GM12878 (cell line): ENCODE data around the gene DNAI2. TPM values are rescaled to one million over a fixed set of nuclear protein-coding genes. Genes with fewer than 3 reads are reported as not detected.

Source experiments
- ATAC-seq: fragments of 200-7000 bp; cut with Tn5 transposase; 3 replicates; pipeline ENCODE4 v1.9.1; 2020; ENCODE audit warnings: mild to moderate bottlenecking, moderate library complexity
- BruUV-seq: library from RNA; stranded (reverse); fragments of 400-500 nt; replicated peaks from 2 replicates; lab custom pipeline; 2021; lab: Mats Ljungman, UMichigan
- CTCF ChIA-PET: fragments of 300-600 bp; sonication (Branson Sonifier 250); formaldehyde crosslinking; extraction: SDS; loops from one replicate; lab custom pipeline; 2021; ENCODE audit warnings: inconsistent platforms; lab: Yijun Ruan, JAX
- POLR2A ChIA-PET: fragments of 350-600 bp; formaldehyde crosslinking; extraction: SDS; loops from one replicate; lab custom pipeline; 2021; ENCODE audit warnings: inconsistent platforms; lab: Charles Lee
- RAD21 ChIA-PET: fragments of 300-600 bp; sonication (Branson Sonifier 250); formaldehyde crosslinking; loops from one replicate; lab custom pipeline; 2023; ENCODE audit warnings: antibody characterized with exemption; ENCODE audit not compliant: unreplicated experiment; lab: Charles Lee
- SMC1A ChIA-PET: fragments of 300-600 bp; sonication (Branson Sonifier 250); formaldehyde crosslinking; loops from one replicate; lab custom pipeline; 2023; ENCODE audit not compliant: unreplicated experiment, uncharacterized antibody; lab: Charles Lee
- DNase-seq: peaks from one replicate; pipeline ENCODE4 v3.0.0-alpha.2; 2011; ENCODE audit warnings: low read depth, low spot score
- FAIRE-seq: peaks from 3 replicates; lab custom pipeline; 2011; peaks lifted over from hg19 to GRCh38; lab: Jason Lieb, UNC
- H2AFZ ChIP-seq: 2 replicates; pipeline ENCODE4 v1.6.0; 2011; ENCODE audit warnings: low read depth, low read length, control low read depth; ENCODE audit not compliant: control insufficient read depth
- H3K27ac ChIP-seq: 2 replicates; pipeline ENCODE4 v1.5.1; 2011; ENCODE audit warnings: control low read depth; ENCODE audit not compliant: control insufficient read depth, insufficient read depth
- H3K27me3 ChIP-seq, 2 experiments: replicated peaks in 1 of 2; 2 replicates each; pipeline versions ENCODE4 v1.6.0 to v1.6.1; 2011; ENCODE audit warnings: low read length in 1 of 2; ENCODE audit not compliant: control insufficient read depth in 2 of 2, insufficient read depth in 2 of 2
- H3K36me3 ChIP-seq, 2 experiments: 2 replicates each; pipeline ENCODE4 v1.5.1; 2011; ENCODE audit warnings: low read length in 1 of 2; ENCODE audit not compliant: control insufficient read depth in 2 of 2, insufficient read depth in 2 of 2
- H3K4me1 ChIP-seq: 2 replicates; pipeline ENCODE4 v1.6.1; 2011; ENCODE audit warnings: mild to moderate bottlenecking, low read length, moderate library complexity, mixed read lengths; ENCODE audit not compliant: control insufficient read depth, insufficient read depth
- H3K4me2 ChIP-seq: 2 replicates; pipeline ENCODE4 v1.6.0; 2011; ENCODE audit warnings: control low read depth; ENCODE audit not compliant: control insufficient read depth, insufficient read depth
- H3K4me3 ChIP-seq: fragments of 200-600 bp; sonication (generic); 2 replicates; pipeline ENCODE4 v1.5.1; 2016
- H3K79me2 ChIP-seq: 2 replicates; pipeline ENCODE4 v1.6.0; 2011; ENCODE audit warnings: low read length; ENCODE audit not compliant: control insufficient read depth, insufficient read depth
- H3K9ac ChIP-seq: 2 replicates; pipeline ENCODE4 v1.8.0; 2011; ENCODE audit warnings: low read length, control low read depth, mixed read lengths; ENCODE audit not compliant: control insufficient read depth, insufficient read depth
- H3K9me3 ChIP-seq: replicated peaks from 3 replicates; pipeline ENCODE4 v1.5.1; 2011; ENCODE audit warnings: mild to moderate bottlenecking, low read length; ENCODE audit not compliant: control insufficient read depth, insufficient read depth
- H4K20me1 ChIP-seq: 2 replicates; pipeline ENCODE4 v1.6.0; 2011; ENCODE audit not compliant: control insufficient read depth, insufficient read depth
- BMI1 ChIP-seq: fragments of 450-650 bp; IDR thresholded peaks from 2 replicates; pipeline ENCODE4 v1.6.1; 2016; ENCODE audit warnings: mild to moderate bottlenecking, moderate library complexity, borderline replicate concordance
- BRCA1 ChIP-seq: IDR thresholded peaks from 2 replicates; pipeline ENCODE4 v1.6.1; 2011; ENCODE audit warnings: low read depth, low read length, improper control_type of control experiment
- CREB1 ChIP-seq: IDR thresholded peaks from 2 replicates; pipeline ENCODE4 v1.6.1; 2012; ENCODE audit warnings: low read depth, mild to moderate bottlenecking, inconsistent platforms
- EED ChIP-seq: sonication (generic); IDR thresholded peaks from 2 replicates; pipeline ENCODE4 v1.6.1; 2016; ENCODE audit warnings: antibody characterized with exemption, low read depth
- JUNB ChIP-seq: IDR thresholded peaks from 2 replicates; pipeline ENCODE4 v1.6.1; 2016; ENCODE audit warnings: antibody characterized with exemption, mild to moderate bottlenecking
- KAT2A ChIP-seq: conservative IDR thresholded peaks from 2 replicates; pipeline ENCODE4 v1.6.1; 2011; ENCODE audit warnings: low read depth, low read length; ENCODE audit not compliant: control insufficient read depth
- MTA2 ChIP-seq: fragments of 450-650 bp; IDR thresholded peaks from 2 replicates; pipeline ENCODE4 v1.6.1; 2016; ENCODE audit warnings: low read depth, mild to moderate bottlenecking, moderate library complexity
- POU2F2 ChIP-seq: IDR thresholded peaks from 3 replicates; pipeline ENCODE4 v1.6.1; 2011; ENCODE audit warnings: low read depth, mild to moderate bottlenecking, low read length, borderline replicate concordance
- SMAD1 ChIP-seq: fragments of 450-650 bp; IDR thresholded peaks from 2 replicates; pipeline ENCODE4 v1.6.1; 2018; ENCODE audit warnings: mild to moderate bottlenecking, low read depth; ENCODE audit not compliant: partially characterized antibody
- SREBF1 ChIP-seq: IDR thresholded peaks from 2 replicates; pipeline ENCODE4 v1.6.1; 2012; ENCODE audit warnings: mild to moderate bottlenecking, low read length
- TCF12 ChIP-seq: IDR thresholded peaks from 2 replicates; pipeline ENCODE4 v1.6.1; 2011; ENCODE audit warnings: low read depth, mild to moderate bottlenecking, low read length
- ZBTB4 ChIP-seq: fragments of 450-650 bp; formaldehyde crosslinking; IDR thresholded peaks from 2 replicates; pipeline ENCODE4 v1.4.0; 2022; ENCODE audit warnings: mild to moderate bottlenecking, moderate library complexity
- ZNF274 ChIP-seq: IDR thresholded peaks from one replicate; pipeline ENCODE4 v1.8.0; 2011; ENCODE audit not compliant: insufficient read length, insufficient read depth
- ZZZ3 ChIP-seq: IDR thresholded peaks from 2 replicates; pipeline ENCODE4 v1.6.1; 2011; ENCODE audit warnings: low read depth; ENCODE audit not compliant: control insufficient read depth, insufficient read length
- WGBS: methylation state at CpG from one replicate; pipeline ENCODE4 v1.1.6; 2016; ENCODE audit warnings: low lambda C conversion rate; ENCODE audit not compliant: insufficient replicate concordance, insufficient coverage; ENCODE audit errors: missing lambda C conversion rate; 5-methylcytosine and 5-hydroxymethylcytosine counted together
- in situ Hi-C: fragments of 300-500 bp; cut with MboI; formaldehyde crosslinking; loops from 9 replicates; pipeline ENCODE4 v1.14.3; 2018; ENCODE audit warnings: mixed read lengths
- intact Hi-C: fragments of 100-400 bp; cut with micrococcal nuclease; formaldehyde crosslinking; loops from one replicate; pipeline ENCODE4 v1.14.2; 2022; ENCODE audit not compliant: unreplicated experiment
- polyA plus RNA-seq, 11 experiments: library from polyadenylated mRNA; depleted of rRNA in 4 of 11; unstranded in 6 of 11; stranded (reverse) in 5 of 11; fragments of >200 nt; fragmentation: Nextera tagmentation in 4 of 11; fragmentation: Illumina TruSeq in 1 of 11; extraction: Ambion mirVana in 4 of 11; extraction: Trizol in 1 of 11; gene quantifications; 1 replicate in 1 of 11; 2 replicates in 10 of 11; pipeline versions ENCODE4 v1.2.1 to v1.2.3, GENCODE V29; 2011 to 2016; ENCODE audit warnings: inconsistent platforms in 2 of 11, missing spikeins in 2 of 11, low read depth in 1 of 11
- total RNA-seq, 4 experiments: library from RNA; depleted of rRNA in 3 of 4; stranded (reverse); fragments of >200 nt in 3 of 4; fragmentation: Illumina TruSeq in 1 of 4; extraction: Trizol in 1 of 4; gene quantifications; 2 replicates each; pipeline versions ENCODE4 v1.2.1 to v1.2.3, GENCODE V29; 2013 to 2021

The DNAI2 gene
- total and polyA plus RNA-seq, 10 of the 15 experiments (the other 5 are each of a cell fraction or from before 2014, with no cell fraction given), result 0.04 to 1.8 (median 0.13) TPM

GRCh38 chr17:74328487-74328886 lies 54.5 kb downstream of the DNAI2 start:
- ChIA-PET POLR2A (no interaction called here), RAD21 (no interaction called here), CTCF (interaction anchor here (0.8 kb wide), 1 partner anchor 9 kb away, joined by 3 read pairs; no protein-coding TSS in a partner anchor), SMC1A (no interaction called here)
- intact Hi-C loops (no loop called here), in situ Hi-C loops (no loop called here)
- ATAC-seq (no peak), DNase-seq (no peak), FAIRE-seq (no peak)
- H3K27ac ChIP-seq, result no peak overlapping the region
- H3K9ac ChIP-seq, result no peak overlapping the region
- H3K9me3 ChIP-seq, result no peaks in the 10 kb centered on the region
- no peaks in the 10 kb centered on the region for H3K79me2 ChIP-seq
- H3K4me2 ChIP-seq, result no peak overlapping the region
- H2AFZ ChIP-seq, result no peak overlapping the region
- no peaks in the 10 kb centered on the region for H3K4me1 ChIP-seq
- H3K27me3 ChIP-seq, result peaks cover 4% of the 10 kb centered on the region in 2 experiments; a peak in 3 of 4 replicates
- TF ChIP-seq JUNB (no peak), BRCA1 (no peak), SMAD1 (no peak), SREBF1 (no peak), KAT2A (no peak), EED (no peak), ZBTB4 (no peak), BMI1 (no peak), ZZZ3 (no peak), CREB1 (no peak), ZNF274 (no peak), TCF12 (no peak), POU2F2 (no peak), MTA2 (no peak)
- no peak overlapping the region for H3K4me3 ChIP-seq
- BruUV-seq, result no TSS peak
- WGBS, result 67% methylated on average over 3 of the region's 3 CpGs
- no peaks in the 10 kb centered on the region for H4K20me1 ChIP-seq
- H3K36me3 ChIP-seq, result no peaks in the 10 kb centered on the region
